ENCODE results near the gene ANKRD34A.

GRCh38 chr1:145959333-145959732 is 5.0 kb downstream of the ANKRD34A start:
- TF ChIP-seq PRDM10 (tag by site-specific recombination; IDR thresholded peaks at IDR 0.05) (peak; percentile 90), CTCF (tag by site-specific recombination; IDR thresholded peaks at IDR 0.05) (no peak), ZNF274 (IDR thresholded peaks at IDR 0.05; ENCODE audit: low read length) (no peak), ZNF274 (tag by site-specific recombination; IDR thresholded peaks at IDR 0.05; ENCODE audit: borderline replicate concordance) (no peak), ZBTB1 (tag by site-specific recombination; IDR thresholded peaks at IDR 0.05) (no peak), REST (tag by site-specific recombination; IDR thresholded peaks at IDR 0.05) (no peak)
